Left renal pelvis (tissue), 4 donors: ENCODE results near the gene MTX1. TPM values are rescaled to one million over a fixed set of nuclear protein-coding genes. Genes with fewer than 3 reads are reported as not detected.
"Not testable (repeated sequence)": the region's sequence is repeated elsewhere in the genome, so short reads cannot be mapped to it uniquely, and the experiment has no call there.

ENCODE experiments used
- DNase-seq, 4 donors: peaks; one replicate each; pipeline ENCODE4 v3.0.0-alpha.2; 2013; ENCODE audit warnings: low read depth in 4 of 4, low spot score in 3 of 4
- polyA plus RNA-seq, 4 donors: library from polyadenylated mRNA; unstranded; fragments of 120-200 nt; gene quantifications; one replicate each; pipeline ENCODE4 v1.2.1, GENCODE V29; 2013; ENCODE audit not compliant: insufficient read length in 4 of 4

Gene MTX1
- polyA plus RNA-seq, 4 donors: 26.6 to 49.9 (median 39.6) TPM

DNA sequence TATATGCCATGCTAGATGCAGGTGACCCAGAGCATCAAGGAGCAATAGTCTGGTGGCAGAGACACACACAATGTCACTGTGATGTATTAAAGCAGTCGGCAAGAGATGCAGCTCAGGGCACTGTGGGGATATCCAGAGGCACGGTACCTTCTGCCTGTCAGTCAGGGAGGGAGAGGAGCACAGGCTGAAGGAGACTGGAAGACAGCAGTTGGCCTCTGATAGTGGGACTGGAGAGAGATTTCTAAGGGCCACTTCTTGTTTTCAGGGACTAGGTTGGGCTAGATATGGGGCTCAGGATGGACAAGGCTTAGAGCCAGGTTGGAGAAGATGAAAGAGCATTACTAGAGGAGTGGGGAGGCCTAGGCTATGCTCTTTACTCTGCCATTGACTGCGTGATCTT, 22.8 kb downstream of the MTX1 start:
- DNase-seq: not testable (repeated sequence)

DNA sequence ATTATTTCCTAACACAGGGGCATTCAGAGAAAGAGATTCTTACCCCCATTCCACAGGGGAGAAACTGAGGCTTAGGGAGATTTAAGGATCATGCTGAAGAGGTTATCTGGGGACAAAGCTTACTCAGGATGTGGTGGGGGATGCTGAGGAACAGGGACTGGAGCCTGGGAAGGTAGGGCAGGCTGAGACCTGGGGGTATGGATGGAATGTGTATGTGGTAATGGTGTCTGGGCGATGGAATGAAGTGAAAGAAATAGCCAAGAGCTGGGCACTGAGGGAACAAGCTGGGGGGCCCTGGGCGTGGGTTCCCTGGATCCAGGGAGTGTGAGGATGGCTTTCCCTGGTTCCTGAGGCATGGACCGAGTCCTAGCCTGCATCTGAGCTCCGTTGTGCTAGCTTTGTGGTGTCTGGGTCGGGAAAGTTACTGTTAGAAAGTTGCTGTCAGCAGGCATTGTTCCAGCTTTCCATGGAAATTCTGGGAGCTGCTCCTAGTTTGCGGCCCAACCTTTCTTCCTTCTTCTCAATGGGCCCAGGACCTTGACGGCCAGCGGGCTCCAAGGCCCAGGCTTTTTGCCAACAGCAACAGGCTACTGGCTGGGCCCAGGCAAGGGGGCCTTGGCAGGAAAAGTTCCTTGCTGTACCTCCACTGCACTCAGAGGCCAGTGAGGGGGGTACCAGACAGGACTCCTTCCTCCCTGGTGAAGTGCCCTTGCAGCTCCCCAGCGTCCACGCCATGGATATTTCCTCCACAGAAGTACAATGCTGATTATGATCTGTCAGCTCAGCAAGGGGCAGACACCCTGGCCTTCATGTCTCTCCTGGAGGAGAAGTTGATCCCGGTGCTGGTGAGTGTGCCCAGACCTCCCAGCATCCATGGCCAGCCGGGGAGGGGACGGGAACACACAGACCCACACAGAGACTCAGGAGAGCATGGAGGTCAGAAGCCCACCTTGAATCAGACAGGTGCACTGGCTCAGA, 23.8 kb downstream of the MTX1 start:
- DNase-seq: not testable (repeated sequence)

DNA sequence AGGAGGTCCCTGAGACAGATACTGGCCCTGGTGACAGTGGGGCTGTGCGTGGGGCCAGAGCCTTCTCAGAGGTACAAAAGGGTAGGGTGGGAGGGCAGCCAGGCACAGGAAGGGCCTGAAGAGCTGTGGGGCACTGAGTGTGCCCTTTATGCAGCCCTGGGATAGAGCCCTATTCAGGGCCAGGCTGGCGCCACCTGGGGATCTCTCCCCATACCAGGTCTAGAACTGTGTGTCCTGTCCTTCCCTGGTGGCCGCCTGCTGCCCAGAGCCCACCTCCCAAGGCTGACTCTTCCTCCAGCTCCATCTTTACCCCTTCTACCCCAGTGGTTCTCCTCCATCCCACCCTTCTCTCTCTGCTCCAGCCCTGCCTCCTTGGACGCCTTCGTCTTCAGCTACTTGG, 25.0 kb downstream of the MTX1 start:
- not testable (repeated sequence) for DNase-seq

DNA sequence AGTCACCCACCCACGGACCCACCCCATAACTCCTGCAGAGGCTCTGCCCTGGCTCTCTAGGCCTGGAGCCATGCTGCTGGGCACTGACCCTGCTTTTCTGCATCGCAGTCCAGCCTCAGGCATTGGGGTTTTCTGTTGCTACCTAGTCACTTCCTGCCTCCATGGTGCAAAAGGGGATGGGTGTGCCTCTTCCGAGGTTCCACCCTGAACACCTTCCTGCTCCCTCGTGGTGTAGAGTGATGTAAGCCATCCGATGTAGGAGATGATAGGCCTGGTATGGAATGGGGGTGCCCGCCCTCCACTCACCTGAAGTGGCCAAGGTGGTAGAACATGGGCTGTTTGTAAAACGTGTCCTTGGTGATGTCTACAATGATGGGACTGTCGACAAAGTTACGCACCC, 26.9 kb downstream of the MTX1 start:
- DNase-seq: not testable (repeated sequence)

DNA sequence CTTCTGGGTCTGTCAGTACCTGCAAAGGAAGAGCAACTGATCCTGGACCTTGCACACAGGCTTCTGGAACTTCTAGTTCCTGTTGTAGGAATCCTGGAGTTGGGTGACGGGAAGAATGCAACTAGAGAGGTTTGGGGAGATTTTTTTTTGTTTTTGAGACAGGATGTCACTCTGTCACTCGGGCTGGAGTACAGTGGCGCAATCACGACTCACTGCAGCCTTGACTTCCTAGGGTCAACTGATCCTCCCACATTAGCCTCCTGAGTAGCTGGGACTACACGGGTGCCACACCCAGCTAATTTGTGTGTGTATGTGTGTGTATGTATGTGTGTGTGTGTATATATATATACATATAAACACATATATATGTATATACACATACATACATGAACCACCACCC, 28.0 kb downstream of the MTX1 start:
- no peak for DNase-seq

DNA sequence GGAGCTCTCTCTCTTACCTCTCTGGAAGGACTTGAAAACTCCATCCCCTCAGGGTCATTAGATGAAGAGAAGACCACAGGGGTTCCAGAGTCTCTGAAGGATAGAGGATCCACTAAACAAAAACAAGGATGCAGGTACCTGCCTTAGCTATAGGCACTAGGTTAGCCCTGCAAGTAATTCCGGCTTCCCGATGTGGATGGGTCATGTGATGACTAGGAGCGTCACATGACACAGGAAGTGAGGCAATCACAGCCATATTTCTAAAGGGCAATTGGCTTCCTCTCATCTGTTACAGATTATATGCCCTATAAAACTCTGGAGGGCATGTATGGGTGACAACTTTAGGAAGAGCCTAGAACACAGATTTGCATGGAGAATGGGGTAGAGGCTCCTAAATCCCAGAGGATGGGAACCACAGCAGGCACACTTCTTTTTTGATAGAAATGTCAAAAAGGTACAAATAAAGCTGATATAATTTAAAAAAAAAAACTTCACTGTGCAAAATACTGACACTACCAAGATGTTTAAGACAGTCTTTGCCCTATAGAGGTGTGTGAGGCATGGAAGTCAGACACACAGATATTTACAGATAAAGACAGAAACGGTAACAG, 32.7 kb downstream of the MTX1 start:
- peak in 1 of 4 donors; percentile 63 for DNase-seq

DNA sequence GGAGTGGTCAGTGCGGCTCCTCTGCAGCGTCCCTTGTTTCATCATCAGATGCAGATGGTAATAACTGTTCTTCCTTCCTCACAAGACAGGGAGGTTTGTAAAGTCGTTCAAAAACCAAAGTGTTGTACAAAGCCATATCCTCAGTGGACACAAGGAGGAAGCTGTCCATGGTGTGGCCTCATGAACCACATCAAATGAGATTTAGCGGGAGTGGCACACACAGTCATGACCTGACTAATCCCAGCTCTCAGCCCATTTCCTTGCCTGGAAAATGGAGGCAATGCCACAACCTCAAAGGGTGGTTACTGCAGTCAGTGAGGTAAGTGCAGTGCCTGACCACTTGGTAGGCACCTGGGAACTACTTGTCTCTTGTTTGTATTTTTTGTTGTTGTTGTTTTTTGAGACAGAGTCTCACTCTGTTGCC, 33.4 kb downstream of the MTX1 start:
- no peak for DNase-seq

DNA sequence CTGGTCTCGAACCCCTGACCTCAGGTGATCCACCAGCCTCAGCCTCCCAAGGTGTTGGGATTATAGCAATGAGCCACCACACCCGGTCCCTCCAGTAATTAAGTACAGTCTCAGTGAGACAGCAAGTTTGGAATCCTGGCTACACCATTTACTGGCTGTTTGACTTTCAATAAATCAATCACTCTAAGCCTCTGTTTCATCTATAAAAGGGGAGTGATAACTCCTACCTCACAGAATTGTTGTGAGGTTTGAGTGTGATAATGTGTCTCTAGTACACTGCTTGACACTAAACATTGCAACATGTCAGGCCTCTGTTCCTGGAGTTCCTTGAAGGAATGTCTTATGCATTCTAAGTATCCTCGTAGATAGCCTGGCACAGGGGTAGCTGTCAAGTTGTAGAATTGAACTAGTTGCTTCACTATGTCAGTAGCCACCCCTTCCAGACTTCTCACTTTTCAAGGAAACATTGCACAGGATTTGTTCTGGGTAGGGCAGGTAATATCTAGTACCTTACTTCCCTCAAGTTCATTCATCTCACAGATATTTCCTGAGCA, 34.4 kb downstream of the MTX1 start:
- no peak for DNase-seq

DNA sequence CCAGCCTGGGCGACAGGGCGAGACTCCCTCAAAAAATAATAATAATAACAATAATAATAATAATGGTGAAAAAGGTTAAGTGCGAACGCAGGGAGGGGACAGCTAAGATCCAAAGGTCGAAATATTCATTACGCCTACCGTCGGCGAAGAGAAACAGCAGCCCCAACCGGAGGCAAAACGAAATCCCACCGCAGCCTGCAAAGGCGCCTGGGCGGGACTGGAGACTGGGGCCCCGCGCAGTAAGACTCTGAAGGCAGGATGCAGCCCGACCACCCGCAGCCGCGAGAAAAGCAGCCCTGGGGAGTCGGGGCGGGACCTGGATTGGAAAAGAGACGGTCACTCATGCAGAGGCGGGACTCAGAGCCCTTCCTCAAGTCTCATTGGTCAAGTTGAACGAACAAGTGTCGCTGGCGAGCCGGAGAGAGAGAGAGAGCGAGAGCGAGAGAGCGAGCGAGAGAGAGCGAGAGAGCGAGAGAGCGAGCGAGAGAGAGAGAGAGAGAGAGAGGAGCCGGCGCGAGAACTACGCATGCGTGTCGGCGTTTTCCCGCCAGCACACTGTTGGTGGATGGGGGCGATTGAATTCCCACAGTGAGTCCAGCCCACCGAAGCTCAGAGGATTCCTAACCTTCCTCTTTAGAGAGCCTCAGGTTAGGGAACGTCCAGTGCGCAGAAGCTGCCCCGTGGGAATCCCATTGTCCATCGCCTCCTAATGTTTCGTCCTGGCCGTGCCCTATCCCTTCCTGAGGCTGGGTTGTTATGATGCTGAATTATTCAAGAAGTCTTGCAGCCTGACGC, 36.1 kb downstream of the MTX1 start:
- peak; percentile 92 to 99 (median 98) for DNase-seq

DNA sequence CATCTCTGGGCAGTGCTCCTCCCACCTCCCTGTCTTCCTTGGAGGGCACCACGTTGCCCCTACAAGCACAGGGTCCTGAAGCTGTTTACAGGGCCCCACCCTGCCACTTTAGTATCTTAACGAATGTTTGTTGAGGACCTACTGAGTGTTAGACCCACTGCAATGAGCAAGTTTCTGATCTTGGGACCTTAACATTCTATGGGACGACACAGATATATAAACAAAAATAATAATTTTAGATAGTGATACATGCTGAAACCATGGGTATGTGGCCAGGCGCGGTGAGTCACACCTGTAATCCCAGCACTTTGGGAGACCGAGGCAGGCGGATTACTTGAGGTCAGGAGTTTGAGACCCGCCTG, 36.6 kb downstream of the MTX1 start:
- DNase-seq: no peak

DNA sequence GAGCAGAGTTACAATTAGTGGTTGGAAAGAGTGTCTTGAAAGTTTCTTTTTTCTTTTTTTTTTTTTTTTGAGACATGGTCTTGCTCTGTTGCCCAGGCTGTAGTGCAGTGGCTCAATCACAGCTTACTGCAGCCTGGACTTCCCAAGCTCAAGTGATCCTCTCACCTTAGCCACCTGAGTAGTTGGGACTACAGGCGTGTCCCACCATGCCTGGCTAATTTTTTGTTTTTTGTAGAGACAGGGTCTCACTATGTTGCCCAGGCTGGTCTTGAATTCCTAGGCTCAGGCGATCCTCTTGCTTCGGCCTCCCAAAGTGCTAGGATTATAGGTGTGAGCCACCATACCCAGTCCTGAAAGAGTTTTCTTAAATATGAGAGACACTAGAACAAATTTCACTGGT, 38.3 kb downstream of the MTX1 start:
- not testable (repeated sequence) for DNase-seq

DNA sequence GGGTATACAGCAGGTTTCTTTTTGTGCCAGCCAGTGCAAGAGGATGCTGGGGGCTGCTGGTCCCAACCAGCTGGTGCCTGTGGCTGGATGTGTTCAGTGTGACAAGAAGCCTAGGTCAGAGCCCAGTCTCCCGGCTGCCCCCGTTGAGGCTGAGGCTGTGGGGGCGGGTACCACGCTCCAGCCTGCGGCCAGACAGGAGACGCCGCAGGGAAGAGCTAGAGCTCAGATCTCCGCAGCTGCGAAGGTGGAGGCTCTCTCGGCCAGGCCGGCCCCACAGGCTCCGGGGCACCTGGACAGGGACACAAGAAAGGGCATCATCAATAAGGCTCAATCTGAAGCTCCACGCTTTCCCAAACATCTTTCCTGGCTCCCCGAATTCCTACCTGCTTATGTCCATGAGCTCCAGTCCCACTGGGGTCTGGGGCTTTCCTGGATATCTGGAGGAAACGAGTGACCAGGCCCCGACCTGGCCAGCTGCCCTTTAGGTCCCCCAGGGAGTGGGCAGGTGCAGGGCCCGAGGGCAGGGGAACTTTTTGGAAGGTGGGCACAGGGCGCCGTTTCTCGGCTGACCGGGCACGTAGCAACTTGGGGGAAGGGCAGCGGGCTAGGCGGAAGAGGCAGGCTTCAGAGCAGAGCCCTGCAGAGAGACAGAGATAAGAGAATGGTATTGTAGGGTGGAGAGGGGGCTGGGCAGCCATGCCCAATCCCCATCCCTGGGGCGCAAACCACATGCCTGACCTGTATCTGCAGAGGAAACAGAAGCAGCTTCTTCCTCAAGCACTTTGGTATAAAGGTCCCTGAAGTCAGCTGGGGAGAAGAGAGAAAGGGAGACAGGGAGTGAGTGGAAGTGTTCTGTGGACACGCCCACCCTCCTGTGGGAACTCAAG, 39.4 kb downstream of the MTX1 start:
- no peak for DNase-seq

DNA sequence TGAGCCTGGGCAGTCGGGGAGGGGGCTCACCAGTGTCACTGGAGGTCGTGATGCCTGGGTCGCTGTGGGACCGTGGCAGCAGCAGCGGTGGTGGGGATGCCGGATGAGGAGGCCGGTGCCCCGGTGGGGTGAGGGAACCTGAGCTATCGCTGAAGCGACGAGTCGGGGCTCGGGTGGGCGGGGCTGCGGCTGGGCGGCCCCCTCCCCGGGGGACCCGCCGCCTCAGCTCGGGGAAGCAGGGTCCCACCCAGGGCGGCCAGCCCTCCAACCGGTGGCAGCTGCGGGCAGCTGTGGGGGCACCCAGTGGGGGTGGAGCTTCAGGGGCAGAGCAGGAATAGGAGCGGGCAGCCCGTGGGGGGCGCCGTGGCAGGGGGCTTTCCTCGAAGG, 41.7 kb downstream of the MTX1 start:
- DNase-seq: no peak

DNA sequence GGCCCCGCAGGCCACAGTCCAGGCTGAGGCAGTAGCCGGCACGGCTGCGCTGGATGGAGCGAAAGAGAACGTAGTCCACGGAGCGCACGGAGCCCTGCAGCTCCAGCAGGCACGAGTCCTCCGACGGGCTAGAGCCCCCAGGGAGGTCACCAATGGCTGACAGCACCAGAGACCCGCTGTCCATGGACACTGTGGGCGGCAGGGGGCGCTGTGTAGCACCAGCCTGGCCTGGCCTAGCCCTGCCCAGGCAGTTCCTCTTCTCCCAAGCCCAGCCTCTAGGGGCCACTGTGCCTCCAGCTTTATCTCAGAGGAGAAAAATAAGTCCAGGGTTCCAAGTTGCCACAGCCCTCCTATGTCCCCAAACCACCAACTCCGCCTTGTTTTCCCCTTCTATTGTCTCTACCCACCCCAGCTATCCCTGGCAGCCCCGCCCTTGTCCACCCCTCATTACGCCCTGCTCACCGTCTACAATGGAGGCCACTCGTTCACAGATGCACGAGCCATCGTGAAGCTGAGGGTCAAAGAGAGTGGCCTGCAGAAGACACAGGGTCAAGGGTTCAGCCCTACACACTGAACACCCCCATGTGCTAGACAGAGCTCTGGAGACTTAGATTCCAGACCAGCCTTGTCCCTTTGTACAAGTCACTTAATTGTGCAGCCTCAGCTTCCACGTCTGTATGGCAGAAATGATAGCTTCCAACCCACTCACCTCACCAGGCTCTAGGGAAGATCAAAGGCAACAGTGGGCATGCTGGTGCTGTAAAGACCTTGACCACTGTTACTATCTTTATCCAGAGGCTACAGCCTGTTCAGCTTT, 42.3 kb downstream of the MTX1 start:
- DNase-seq: peak in 3 of 4 donors; percentile 72 to 86 (median 85)

DNA sequence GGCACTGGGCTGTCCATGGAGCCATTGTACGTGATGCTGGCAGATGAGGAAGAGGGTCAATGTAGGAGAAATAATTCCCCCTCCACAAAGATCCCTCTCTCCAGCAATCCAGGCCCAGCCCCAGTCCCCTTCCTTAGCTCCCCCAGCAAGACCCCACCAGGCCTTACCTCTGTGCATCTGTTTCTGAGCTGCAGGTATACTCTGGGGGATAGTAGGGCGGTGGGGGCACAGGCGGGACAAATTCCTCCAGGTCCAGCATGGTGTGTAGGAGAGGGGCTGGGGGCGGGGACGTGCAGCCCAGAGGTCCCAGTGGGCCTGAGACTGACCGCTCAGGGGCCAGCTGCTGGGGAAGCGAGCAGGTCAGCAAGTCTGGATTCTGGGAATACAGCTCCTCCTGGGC, 43.1 kb downstream of the MTX1 start:
- no peak for DNase-seq

DNA sequence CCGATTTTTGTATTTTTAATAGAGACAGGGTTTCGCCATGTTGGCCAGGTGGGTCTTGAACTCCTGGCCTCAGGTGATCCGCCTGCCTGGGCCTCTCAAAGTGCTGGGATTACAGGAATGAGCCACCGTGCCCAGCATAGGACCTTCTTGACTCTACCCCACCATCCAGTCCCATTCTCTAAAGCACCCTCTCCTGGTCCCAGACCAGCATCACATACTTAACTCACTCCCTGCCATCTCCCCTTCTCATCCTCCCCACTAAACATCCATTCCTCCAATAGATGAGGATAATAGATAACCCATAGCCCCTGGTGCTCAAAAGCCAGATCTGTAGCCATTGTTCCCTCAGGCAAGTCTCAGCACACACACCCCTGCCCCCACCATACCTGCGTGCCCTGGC, 44.7 kb downstream of the MTX1 start:
- no peak for DNase-seq

DNA sequence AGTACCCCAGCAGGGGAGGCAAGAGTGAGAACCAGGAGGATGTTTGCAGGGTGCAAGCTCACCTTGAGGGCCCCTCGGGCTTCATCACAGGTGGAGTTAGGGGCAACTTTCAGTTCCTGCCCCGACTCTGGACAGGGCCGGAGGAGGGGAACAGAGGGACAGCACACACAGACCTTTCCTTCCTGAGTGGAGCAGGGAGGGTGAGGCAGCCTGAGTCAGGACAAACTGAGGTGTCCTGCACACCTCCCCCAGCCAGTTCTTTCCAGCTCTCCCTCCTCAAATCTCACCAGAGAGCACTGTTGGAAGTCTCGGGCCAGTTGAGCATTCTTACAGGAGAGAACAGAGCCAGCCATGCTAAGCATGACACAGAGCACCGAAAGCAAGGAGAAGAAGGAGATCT, 45.3 kb downstream of the MTX1 start:
- DNase-seq: no peak

DNA sequence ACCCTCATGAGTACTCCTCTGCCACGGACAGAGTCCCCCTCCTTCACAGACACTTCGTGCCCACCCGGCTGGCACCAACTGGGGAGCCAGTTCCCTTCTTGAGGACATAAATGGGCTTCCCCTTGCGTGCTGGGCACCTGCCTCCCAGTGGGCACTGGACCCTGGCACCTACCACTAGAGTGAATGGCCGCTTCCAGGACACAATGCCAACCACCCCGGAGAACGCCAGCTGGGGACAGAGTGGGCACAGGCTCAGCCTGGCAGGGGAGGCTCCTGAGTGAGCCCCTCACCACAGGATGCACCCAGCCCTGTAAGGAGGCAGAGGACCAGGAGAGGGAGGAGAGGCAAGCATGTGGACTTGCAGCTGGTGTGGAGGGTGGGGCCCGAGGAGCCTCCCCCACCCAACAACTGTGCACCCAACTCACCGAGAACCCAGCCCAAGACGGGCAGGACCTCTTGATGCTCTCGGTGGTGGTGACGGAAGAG, 45.8 kb downstream of the MTX1 start:
- DNase-seq: no peak

DNA sequence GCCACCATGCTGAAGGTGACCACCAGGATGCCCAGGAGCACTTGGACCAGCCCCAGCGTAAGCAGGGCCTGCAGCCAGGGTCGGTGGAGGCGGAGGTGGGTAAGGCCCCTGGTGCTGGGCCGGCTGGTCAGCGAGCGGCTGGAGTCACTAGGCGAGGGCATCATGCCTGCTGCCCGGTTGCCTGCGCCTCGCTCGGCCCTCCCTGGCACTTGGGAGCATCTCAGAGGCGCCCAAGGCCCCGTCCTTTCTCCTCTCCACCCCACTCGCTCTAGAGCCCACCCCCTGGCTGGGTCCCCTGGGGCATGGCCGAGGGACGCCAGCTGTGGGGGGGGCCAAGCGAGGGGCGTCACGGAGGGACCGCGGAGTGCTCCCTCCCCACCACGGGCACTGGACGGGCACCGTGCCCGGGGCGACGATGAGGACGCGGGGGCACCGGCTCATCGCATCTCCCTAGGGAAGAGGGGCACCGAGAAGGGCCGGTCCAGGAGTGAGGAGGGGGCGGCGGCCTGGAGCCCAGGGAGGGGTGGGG, 46.3 kb downstream of the MTX1 start:
- no peak for DNase-seq
